SKM-1 (cell line): ENCODE data around the gene KDM4F.

ENCODE experiments used
- DNase-seq: peaks from one replicate; lab custom pipeline; 2025; ENCODE audit not compliant: unreplicated experiment; lab: John Stamatoyannopoulos, UW

The KDM4F gene

GRCh38 chr11:95089620-95090542 lies 40.7 kb downstream of the KDM4F start, which contains the start of gene ENDOD1:
TSS of gene ENDOD1 (plus strand) at chr11:95089846. CDS start at chr11:95089928, 82 bp downstream.
- DNase-seq = peak; percentile 69

- DNase-seq = no peak
Measured at GRCh38 chr11:95091663-95092180, 42.5 kb downstream of the KDM4F start.

GRCh38 chr11:95092549-95093324 lies 43.5 kb downstream of the KDM4F start:
- peak; percentile 11 for DNase-seq

DNA sequence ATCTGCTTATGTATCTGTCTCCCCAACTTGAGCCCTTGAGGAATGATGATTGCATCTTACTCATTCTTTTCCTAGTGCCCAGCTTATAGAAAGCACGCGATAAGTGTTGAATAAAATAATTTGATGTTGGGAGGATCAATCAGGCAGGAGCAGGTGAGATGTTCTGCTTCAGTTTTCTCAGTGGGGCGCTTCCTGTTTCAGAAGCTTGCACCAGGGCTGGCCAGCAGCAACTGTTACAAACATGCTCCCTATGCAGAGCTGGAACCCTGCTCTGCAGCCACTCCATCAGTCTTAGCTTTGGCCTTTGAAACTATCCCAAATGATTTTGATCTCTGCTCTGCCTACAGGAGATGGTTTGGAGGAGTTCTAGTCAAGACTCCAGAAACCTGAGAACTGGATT lies 44.3 kb downstream of the KDM4F start:
- no peak for DNase-seq

DNA sequence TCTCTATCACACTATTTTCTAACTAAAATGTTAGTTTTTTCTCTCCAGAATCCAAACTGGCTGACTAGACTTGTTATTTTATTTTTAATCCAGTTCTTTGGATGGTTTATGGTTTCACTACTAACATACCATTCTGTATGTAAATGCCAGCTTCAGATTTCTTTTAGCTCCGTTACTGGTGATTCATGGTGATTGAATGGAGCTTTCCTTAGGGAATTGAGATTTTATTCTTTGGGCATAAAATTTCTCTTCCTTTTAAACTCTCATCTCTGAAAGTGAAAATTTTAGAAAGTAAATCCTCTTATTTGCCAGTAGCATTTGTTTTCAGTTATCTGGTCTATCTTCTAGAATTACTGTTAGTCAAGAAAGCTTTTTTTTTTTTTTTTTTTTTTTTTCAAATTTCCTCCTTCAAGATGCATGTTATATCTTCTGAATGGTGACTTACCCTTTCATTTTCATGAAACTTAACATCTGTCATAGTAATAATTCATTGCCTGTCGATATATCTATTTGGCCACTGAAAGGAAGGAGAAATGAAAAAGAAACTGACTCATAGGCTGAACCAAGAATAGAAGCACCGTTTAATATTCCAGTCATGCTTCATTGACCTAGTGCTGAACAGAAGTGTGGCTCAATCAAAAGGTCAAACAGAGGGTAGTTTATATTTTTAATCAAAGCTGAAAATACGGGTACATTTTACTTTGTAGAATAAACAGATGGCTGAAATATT lies 46.8 kb downstream of the KDM4F start:
- no peak for DNase-seq

DNA sequence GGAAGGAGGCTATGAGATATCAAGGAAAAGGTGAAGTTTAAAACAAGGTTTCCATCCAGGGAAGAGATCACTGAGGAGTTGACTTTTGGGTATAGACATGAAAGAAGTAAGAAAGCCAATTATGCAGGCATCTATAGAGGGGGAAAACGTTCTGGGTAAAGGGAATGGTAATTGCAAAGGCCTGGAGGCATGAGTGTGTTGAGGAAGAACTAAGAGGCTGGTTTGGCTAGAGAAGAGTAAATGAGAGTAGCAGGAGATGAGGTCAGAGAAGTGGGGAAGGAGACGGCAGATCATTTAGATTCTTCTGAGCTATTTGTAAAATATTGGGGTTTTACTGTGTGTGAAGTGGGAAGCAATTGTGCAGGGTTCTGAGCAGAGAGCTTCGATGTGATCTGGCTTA lies 48.0 kb downstream of the KDM4F start:
- DNase-seq = no peak

DNA sequence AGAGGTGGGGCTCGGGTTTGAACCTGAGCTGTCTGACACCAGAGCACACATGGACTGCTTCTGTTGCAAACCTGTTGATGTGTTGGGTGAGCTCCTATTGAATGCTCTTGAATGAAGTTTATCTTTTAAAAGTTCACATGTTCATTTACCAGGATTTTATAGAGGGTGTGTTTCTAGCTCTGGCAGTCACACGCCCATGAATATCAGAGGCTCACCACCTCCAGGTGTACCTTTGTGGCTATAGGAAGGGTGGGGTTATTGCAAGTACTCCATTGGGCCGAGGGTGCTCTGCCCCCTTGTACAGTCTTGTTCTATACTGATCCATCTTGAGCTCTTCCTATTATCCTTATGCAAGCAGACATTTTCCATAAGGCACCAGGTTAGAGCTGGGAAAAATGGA lies 49.6 kb downstream of the KDM4F start:
- DNase-seq = no peak

DNA sequence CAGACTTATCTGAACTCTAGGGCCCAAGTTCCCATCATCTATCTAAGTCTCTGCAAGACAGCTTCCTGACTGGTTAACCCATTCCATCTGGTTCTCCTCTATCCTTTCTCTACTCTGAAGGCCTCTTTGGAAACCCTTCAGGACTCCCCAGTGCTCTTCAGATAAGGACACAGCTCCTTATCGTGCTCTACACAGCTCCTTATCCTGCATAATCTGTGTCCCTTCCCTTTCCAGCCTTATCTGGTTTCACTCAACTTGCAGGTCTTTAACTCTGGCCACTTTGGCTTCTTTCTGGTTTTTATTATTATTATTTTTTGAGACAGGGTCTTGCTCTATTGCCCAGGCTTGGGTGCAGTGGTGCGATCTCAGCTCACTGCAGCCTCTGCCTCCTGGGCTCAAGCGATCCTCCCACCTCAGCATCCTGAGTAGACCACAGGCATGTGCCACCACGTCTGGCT lies 51.0 kb downstream of the KDM4F start:
- DNase-seq = no peak
